Esophagus squamous epithelium (tissue), 4 donors: Measurements from ENCODE around the gene TRIM13.
"Not testable (repeated sequence)": the region's sequence is repeated elsewhere in the genome, so short reads cannot be mapped to it uniquely, and the experiment has no call there.

Experiments
- CTCF ChIP-seq, 6 experiments: fragments of 450-650 bp in 4 of 6; fragments of 200-600 bp in 2 of 6; sonication (generic) in 2 of 6; IDR thresholded peaks; one replicate each; pipeline ENCODE4 v1.5.1; 2016 to 2019; ENCODE audit warnings: antibody characterized with exemption in 6 of 6, mild to moderate bottlenecking in 4 of 6, moderate library complexity in 4 of 6
- POLR2A ChIP-seq, 4 donors: fragments of 450-650 bp; IDR thresholded peaks; one replicate each; pipeline ENCODE4 v1.6.1; 2017; ENCODE audit warnings: antibody characterized with exemption in 4 of 4, mild to moderate bottlenecking in 4 of 4, moderate library complexity in 3 of 4

- TF ChIP-seq CTCF, POLR2A (IDR thresholded peaks at IDR 0.05): not testable (repeated sequence)
Measured at GRCh38 chr13:49948777-49949270, 48.0 kb upstream of the TRIM13 start.
